ENCODE data around the gene PARP14.

GRCh38 chr3:122714273-122714672 lies 33.6 kb downstream of the PARP14 start:
- no peak for TF ChIP-seq CTCF (conservative IDR thresholded peaks at IDR 0.05)
- no peak for TF ChIP-seq EZH2 (IDR thresholded peaks at IDR 0.05; ENCODE audit: low read depth)

All from PC-9 (cell line).